Hepatocyte (in vitro differentiated cells): Measurements from ENCODE around the gene KLHL11. TPM values are rescaled to one million over a fixed set of nuclear protein-coding genes. Genes with fewer than 3 reads are reported as not detected.

Experiments
- DNase-seq: peaks from one replicate; pipeline ENCODE4 v3.0.0-alpha.2; 2016; ENCODE audit warnings: low spot score
- H2AFZ ChIP-seq: fragments of 200-600 bp; sonication (generic); 2 replicates; pipeline ENCODE4 v1.6.0; 2016; ENCODE audit warnings: antibody characterized with exemption, mild to moderate bottlenecking
- H3K27ac ChIP-seq: fragments of 200-600 bp; sonication (generic); 2 replicates; pipeline ENCODE4 v1.5.1; 2016; ENCODE audit warnings: mild to moderate bottlenecking
- H3K27me3 ChIP-seq: fragments of 200-600 bp; sonication (generic); 2 replicates; pipeline ENCODE4 v1.6.1; 2016
- H3K36me3 ChIP-seq: fragments of 200-600 bp; sonication (generic); replicated peaks from 2 replicates; pipeline ENCODE4 v1.5.1; 2016; ENCODE audit warnings: low read depth; ENCODE audit not compliant: insufficient read depth
- H3K4me1 ChIP-seq: fragments of 200-600 bp; sonication (generic); 2 replicates; pipeline ENCODE4 v1.5.1; 2016; ENCODE audit warnings: mild to moderate bottlenecking, moderate library complexity; ENCODE audit not compliant: insufficient read depth
- H3K4me2 ChIP-seq: fragments of 200-600 bp; sonication (generic); 2 replicates; pipeline ENCODE4 v1.6.0; 2016
- H3K4me3 ChIP-seq: fragments of 200-600 bp; sonication (generic); 2 replicates; pipeline ENCODE4 v1.5.1; 2016; ENCODE audit warnings: mild to moderate bottlenecking
- H3K79me2 ChIP-seq: fragments of 200-600 bp; sonication (generic); 2 replicates; pipeline ENCODE4 v1.6.0; 2017; ENCODE audit warnings: mild to moderate bottlenecking
- H3K9me2 ChIP-seq: fragments of 200-600 bp; sonication (generic); replicated peaks from 2 replicates; pipeline ENCODE4 v1.6.0; 2017; ENCODE audit warnings: mild to moderate bottlenecking; ENCODE audit not compliant: insufficient read depth
- H3K9me3 ChIP-seq: fragments of 200-600 bp; sonication (generic); 2 replicates; pipeline ENCODE4 v1.5.1; 2016; ENCODE audit warnings: low read depth, mild to moderate bottlenecking
- H4K20me1 ChIP-seq: fragments of 200-600 bp; sonication (generic); 2 replicates; pipeline ENCODE4 v1.6.0; 2016; ENCODE audit warnings: mild to moderate bottlenecking; ENCODE audit not compliant: insufficient read depth, poor library complexity, severe bottlenecking
- CTCF ChIP-seq: fragments of 200-600 bp; sonication (generic); IDR thresholded peaks from 2 replicates; pipeline ENCODE4 v1.5.1; 2016; ENCODE audit warnings: antibody characterized with exemption, mild to moderate bottlenecking; ENCODE audit not compliant: poor library complexity
- EZH2 ChIP-seq: fragments of 200-600 bp; sonication (generic); IDR thresholded peaks from 2 replicates; pipeline ENCODE4 v1.6.1; 2016; ENCODE audit warnings: antibody characterized with exemption, mild to moderate bottlenecking, borderline replicate concordance
- EZH2phosphoT487 ChIP-seq: fragments of 200-600 bp; sonication (generic); IDR thresholded peaks from one replicate; pipeline ENCODE4 v1.6.1; 2018; ENCODE audit warnings: antibody characterized with exemption, mild to moderate bottlenecking, low read depth, moderate library complexity; ENCODE audit not compliant: unreplicated experiment, severe bottlenecking
- WGBS: methylation state at CpG from one replicate; pipeline ENCODE4 v1.1.6; 2016; ENCODE audit warnings: low lambda C conversion rate; ENCODE audit errors: missing lambda C conversion rate; 5-methylcytosine and 5-hydroxymethylcytosine counted together
- polyA plus RNA-seq: library from polyadenylated mRNA; unstranded; fragments of >200 nt; fragmentation: Nextera tagmentation; extraction: Ambion mirVana; gene quantifications from 2 replicates; pipeline ENCODE4 v1.2.1, GENCODE V29; 2016
- total RNA-seq: library from RNA; depleted of rRNA; stranded (reverse); fragments of >200 nt; gene quantifications from 2 replicates; pipeline ENCODE4 v1.2.3, GENCODE V29; 2014

KLHL11 gene
- total and polyA plus RNA-seq, 2 experiments from 2014 or later: 10.0 to 25.2 TPM

- no peak for DNase-seq
- Histone ChIP-seq H2AFZ (no peak overlapping the region), H3K27me3 (no peaks in the 10 kb centered on the region), H3K36me3 (no peaks in the 10 kb centered on the region), H3K4me1 (no peaks in the 10 kb centered on the region), H3K27ac (no peak overlapping the region), H3K9me3 (no peaks in the 10 kb centered on the region), H3K4me2 (no peak overlapping the region), H3K9me2 (no peaks in the 10 kb centered on the region), H4K20me1 (no peaks in the 10 kb centered on the region), H3K79me2 (no peaks in the 10 kb centered on the region), H3K4me3 (no peak overlapping the region)
- 88% methylated on average over 7 of the region's 7 CpGs for WGBS
- TF ChIP-seq CTCF: no peak
Measured at GRCh38 chr17:41823580-41823979, 41.6 kb downstream of the KLHL11 start.

GRCh38 chr17:41823141-41823524 is 42.1 kb downstream of the KLHL11 start:
- TF ChIP-seq EZH2phosphoT487 (no peak), EZH2 (no peak), CTCF (no peak)
- DNase-seq: no peak
- Histone ChIP-seq H3K4me1 (no peaks in the 10 kb centered on the region), H3K36me3 (no peaks in the 10 kb centered on the region), H3K9me3 (no peaks in the 10 kb centered on the region), H2AFZ (no peak overlapping the region), H3K9me2 (no peaks in the 10 kb centered on the region), H4K20me1 (no peaks in the 10 kb centered on the region), H3K79me2 (no peaks in the 10 kb centered on the region), H3K27ac (no peak overlapping the region), H3K27me3 (no peaks in the 10 kb centered on the region), H3K4me2 (no peak overlapping the region), H3K4me3 (no peak overlapping the region)
- 90% methylated on average over 1 of the region's 1 CpG for WGBS

- no peak overlapping the region for H2AFZ ChIP-seq
- H3K9me3 ChIP-seq: no peaks in the 10 kb centered on the region
- H3K27me3 ChIP-seq: no peaks in the 10 kb centered on the region
- no peak overlapping the region for H3K4me2 ChIP-seq
- H3K36me3 ChIP-seq: no peaks in the 10 kb centered on the region
- 93% methylated on average over 12 of the region's 12 CpGs for WGBS
- H3K4me3 ChIP-seq: no peak overlapping the region
- no peaks in the 10 kb centered on the region for H3K9me2 ChIP-seq
- no peak for DNase-seq
- no peaks in the 10 kb centered on the region for H4K20me1 ChIP-seq
- no peak overlapping the region for H3K27ac ChIP-seq
- H3K4me1 ChIP-seq: no peaks in the 10 kb centered on the region
- no peaks in the 10 kb centered on the region for H3K79me2 ChIP-seq
- TF ChIP-seq CTCF: no peak
- TF ChIP-seq EZH2: no peak
- no peak for TF ChIP-seq EZH2phosphoT487
Measured at GRCh38 chr17:41822216-41823140, 42.7 kb downstream of the KLHL11 start.
